ENCODE data around the gene RGPD8. TPM values are rescaled to one million over a fixed set of nuclear protein-coding genes. Genes with fewer than 3 reads are reported as not detected.
"Not testable (repeated sequence)": the region's sequence is repeated elsewhere in the genome, so short reads cannot be mapped to it uniquely, and the experiment has no call there.

Gene RGPD8
- total RNA-seq, 2 experiments from 2014 or later, result not detected

DNA sequence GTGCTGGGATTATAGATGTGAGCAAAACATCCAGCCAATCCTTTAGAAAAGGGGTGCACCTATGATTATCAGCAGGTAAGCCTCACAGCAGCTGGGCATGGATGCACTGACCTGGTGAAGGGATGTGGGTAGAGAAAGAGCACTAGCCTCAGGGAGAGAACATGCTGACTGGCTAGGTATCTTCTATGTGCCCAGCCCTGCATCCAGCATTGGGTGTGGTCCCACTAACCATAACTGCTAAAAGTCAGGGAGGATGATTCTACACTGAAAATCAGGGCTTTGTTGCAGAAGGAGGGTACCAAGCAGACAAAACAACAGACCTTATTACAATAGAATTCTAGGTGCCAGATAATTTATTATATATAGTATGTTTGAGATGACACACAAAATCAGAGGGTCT lies 21.1 kb upstream of the RGPD8 start:
- no peak overlapping the region for H2AFZ ChIP-seq (ENCODE audit: low read length)
- TF ChIP-seq, protein P1, sequence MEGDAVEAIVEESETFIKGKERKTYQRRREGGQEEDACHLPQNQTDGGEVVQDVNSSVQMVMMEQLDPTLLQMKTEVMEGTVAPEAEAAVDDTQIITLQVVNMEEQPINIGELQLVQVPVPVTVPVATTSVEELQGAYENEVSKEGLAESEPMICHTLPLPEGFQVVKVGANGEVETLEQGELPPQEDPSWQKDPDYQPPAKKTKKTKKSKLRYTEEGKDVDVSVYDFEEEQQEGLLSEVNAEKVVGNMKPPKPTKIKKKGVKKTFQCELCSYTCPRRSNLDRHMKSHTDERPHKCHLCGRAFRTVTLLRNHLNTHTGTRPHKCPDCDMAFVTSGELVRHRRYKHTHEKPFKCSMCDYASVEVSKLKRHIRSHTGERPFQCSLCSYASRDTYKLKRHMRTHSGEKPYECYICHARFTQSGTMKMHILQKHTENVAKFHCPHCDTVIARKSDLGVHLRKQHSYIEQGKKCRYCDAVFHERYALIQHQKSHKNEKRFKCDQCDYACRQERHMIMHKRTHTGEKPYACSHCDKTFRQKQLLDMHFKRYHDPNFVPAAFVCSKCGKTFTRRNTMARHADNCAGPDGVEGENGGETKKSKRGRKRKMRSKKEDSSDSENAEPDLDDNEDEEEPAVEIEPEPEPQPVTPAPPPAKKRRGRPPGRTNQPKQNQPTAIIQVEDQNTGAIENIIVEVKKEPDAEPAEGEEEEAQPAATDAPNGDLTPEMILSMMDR (conservative IDR thresholded peaks at IDR 0.05; ENCODE audit: low read length), result no peak
- TF ChIP-seq EZH2phosphoT487 (IDR thresholded peaks at IDR 0.05; ENCODE audit: borderline replicate concordance, low read depth, low read length), result no peak
- H3K9me2 ChIP-seq (ENCODE audit: insufficient read depth, low read length), result no peaks in the 10 kb centered on the region
- CTCF ChIA-PET (ENCODE audit: unreplicated experiment), result no interaction called here
- H3K27ac ChIP-seq (ENCODE audit: low read depth, low read length, poor library complexity, severe bottlenecking), result no peak overlapping the region
- intact Hi-C loops (cut with micrococcal nuclease; ENCODE audit: unreplicated experiment), result no loop called here
- no peaks in the 10 kb centered on the region for H3K9me3 ChIP-seq (ENCODE audit: low read length)
- BruUV-seq (replicated peaks), result no TSS peak
- no peaks in the 10 kb centered on the region for H4K20me1 ChIP-seq (ENCODE audit: insufficient read depth, low read length)
- H3K36me3 ChIP-seq (ENCODE audit: insufficient read depth, low read length), result no peaks in the 10 kb centered on the region
- DNase-seq (ENCODE audit: low spot score), result no peak
- no peaks in the 10 kb centered on the region for H3K79me2 ChIP-seq (ENCODE audit: insufficient read depth, low read depth, low read length)
- H3K4me3 ChIP-seq (ENCODE audit: low read depth, low read length, poor library complexity, severe bottlenecking), result no peak overlapping the region
- POLR2A ChIA-PET, result no interaction called here
- H3K4me1 ChIP-seq (ENCODE audit: insufficient read depth, low read length, poor library complexity, severe bottlenecking), result no peaks in the 10 kb centered on the region
- H3K4me2 ChIP-seq (ENCODE audit: low read length), result no peak overlapping the region

DNA sequence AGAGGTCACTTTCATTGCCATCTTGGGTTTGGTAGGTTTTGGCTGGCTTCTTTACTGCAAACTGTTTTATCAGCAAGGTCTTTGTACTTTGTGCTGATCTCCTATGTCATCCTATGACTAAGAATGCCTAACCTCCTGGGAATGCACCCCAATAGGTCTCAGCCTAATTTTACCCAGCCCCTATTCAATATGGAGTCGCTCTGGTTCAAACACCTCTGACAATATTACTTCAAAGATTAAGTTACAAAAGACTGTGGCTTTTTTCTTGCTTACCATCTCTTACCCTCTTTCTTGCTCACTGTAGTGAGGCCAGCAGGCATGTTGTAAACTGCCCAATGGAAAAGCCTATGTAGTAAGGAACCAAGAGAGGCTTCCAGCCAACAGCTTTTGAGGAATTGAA lies 17.9 kb upstream of the RGPD8 start:
- H2AFZ ChIP-seq (ENCODE audit: low read length), result no peak overlapping the region
- no peaks in the 10 kb centered on the region for H4K20me1 ChIP-seq (ENCODE audit: insufficient read depth, low read length)
- H3K79me2 ChIP-seq (ENCODE audit: insufficient read depth, low read depth, low read length), result no peaks in the 10 kb centered on the region
- H3K9me2 ChIP-seq (ENCODE audit: insufficient read depth, low read length), result no peaks in the 10 kb centered on the region
- no peak overlapping the region for H3K4me2 ChIP-seq (ENCODE audit: low read length)
- ChIA-PET CTCF (ENCODE audit: unreplicated experiment) (no interaction called here), POLR2A (interaction anchor here (0.7 kb wide), 1 partner anchor 9 kb away, joined by 4 read pairs; no protein-coding TSS in a partner anchor)
- no peaks in the 10 kb centered on the region for H3K4me1 ChIP-seq (ENCODE audit: insufficient read depth, low read length, poor library complexity, severe bottlenecking)
- no peaks in the 10 kb centered on the region for H3K36me3 ChIP-seq (ENCODE audit: insufficient read depth, low read length)
- intact Hi-C loops (cut with micrococcal nuclease; ENCODE audit: unreplicated experiment), result no loop called here
- TF ChIP-seq EZH2phosphoT487 (IDR thresholded peaks at IDR 0.05; ENCODE audit: borderline replicate concordance, low read depth, low read length), result no peak
- TF ChIP-seq, protein P1 (conservative IDR thresholded peaks at IDR 0.05; ENCODE audit: low read length), result no peak
- H3K27ac ChIP-seq (ENCODE audit: low read depth, low read length, poor library complexity, severe bottlenecking), result no peak overlapping the region
- DNase-seq (ENCODE audit: low spot score), result no peak
- H3K4me3 ChIP-seq (ENCODE audit: low read depth, low read length, poor library complexity, severe bottlenecking), result no peak overlapping the region
- no TSS peak for BruUV-seq (replicated peaks)
- H3K9me3 ChIP-seq (ENCODE audit: low read length), result no peaks in the 10 kb centered on the region

GRCh38 chr2:112449854-112450253 lies 16.4 kb upstream of the RGPD8 start:
- BruUV-seq (replicated peaks), result no TSS peak
- no peak overlapping the region for H3K4me3 ChIP-seq (ENCODE audit: low read depth, low read length, poor library complexity, severe bottlenecking)
- ChIA-PET POLR2A (no interaction called here), CTCF (ENCODE audit: unreplicated experiment) (no interaction called here)
- TF ChIP-seq, protein P1 (conservative IDR thresholded peaks at IDR 0.05; ENCODE audit: low read length), result no peak
- TF ChIP-seq EZH2phosphoT487 (IDR thresholded peaks at IDR 0.05; ENCODE audit: borderline replicate concordance, low read depth, low read length), result no peak
- H3K9me2 ChIP-seq (ENCODE audit: insufficient read depth, low read length), result no peaks in the 10 kb centered on the region
- DNase-seq (ENCODE audit: low spot score), result no peak
- no peaks in the 10 kb centered on the region for H4K20me1 ChIP-seq (ENCODE audit: insufficient read depth, low read length)
- H3K4me1 ChIP-seq (ENCODE audit: insufficient read depth, low read length, poor library complexity, severe bottlenecking), result no peaks in the 10 kb centered on the region
- intact Hi-C loops (cut with micrococcal nuclease; ENCODE audit: unreplicated experiment), result no loop called here
- no peaks in the 10 kb centered on the region for H3K36me3 ChIP-seq (ENCODE audit: insufficient read depth, low read length)
- no peaks in the 10 kb centered on the region for H3K9me3 ChIP-seq (ENCODE audit: low read length)
- H3K4me2 ChIP-seq (ENCODE audit: low read length), result no peak overlapping the region
- H2AFZ ChIP-seq (ENCODE audit: low read length), result no peak overlapping the region
- no peak overlapping the region for H3K27ac ChIP-seq (ENCODE audit: low read depth, low read length, poor library complexity, severe bottlenecking)
- no peaks in the 10 kb centered on the region for H3K79me2 ChIP-seq (ENCODE audit: insufficient read depth, low read depth, low read length)

DNA sequence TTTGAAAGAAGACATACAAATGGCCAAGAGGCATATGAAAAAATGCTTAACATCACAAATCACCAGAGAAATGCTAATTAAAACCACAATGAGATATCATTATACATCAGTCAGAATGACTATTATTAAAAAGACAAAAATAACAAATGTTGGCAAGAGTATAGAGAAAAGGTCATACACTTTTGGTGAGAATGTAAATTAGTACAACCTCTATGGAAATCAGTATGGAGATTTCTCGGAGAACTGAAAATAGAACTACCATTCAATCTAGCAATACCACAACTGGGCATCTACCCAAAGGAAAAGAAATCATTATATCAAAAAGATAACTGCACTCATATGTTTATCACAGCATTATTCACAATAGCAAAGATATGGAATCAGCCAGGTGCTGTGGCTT lies 10.8 kb upstream of the RGPD8 start:
- H3K4me2 ChIP-seq (ENCODE audit: low read length); H3K27ac ChIP-seq (ENCODE audit: low read depth, low read length, poor library complexity, severe bottlenecking); H4K20me1 ChIP-seq (ENCODE audit: insufficient read depth, low read length); H2AFZ ChIP-seq (ENCODE audit: low read length); H3K9me2 ChIP-seq (ENCODE audit: insufficient read depth, low read length); intact Hi-C loops (cut with micrococcal nuclease; ENCODE audit: unreplicated experiment); H3K4me3 ChIP-seq (ENCODE audit: low read depth, low read length, poor library complexity, severe bottlenecking); H3K79me2 ChIP-seq (ENCODE audit: insufficient read depth, low read depth, low read length); CTCF ChIA-PET (ENCODE audit: unreplicated experiment); BruUV-seq (replicated peaks); POLR2A ChIA-PET; H3K36me3 ChIP-seq (ENCODE audit: insufficient read depth, low read length); H3K4me1 ChIP-seq (ENCODE audit: insufficient read depth, low read length, poor library complexity, severe bottlenecking); H3K9me3 ChIP-seq (ENCODE audit: low read length); DNase-seq (ENCODE audit: low spot score): not testable (repeated sequence)

Measured in OCI-LY7 (cell line).